A549 (cell line): ENCODE results near the gene ZNF627. TPM values are rescaled to one million over a fixed set of nuclear protein-coding genes. Genes with fewer than 3 reads are reported as not detected.

Experiments used
- ATAC-seq, 2 experiments: fragments of 200-7000 bp in 1 of 2; fragments of >200 bp in 1 of 2; cut with Nextera tagmentation in 1 of 2; cut with Tn5 transposase in 1 of 2; 3 replicates each; pipeline versions ENCODE4 v1.8.0 to v1.9.1; 2018 to 2020; ENCODE audit warnings: mild to moderate bottlenecking in 1 of 2, moderate library complexity in 1 of 2
- CTCF ChIA-PET: fragments of 300-600 bp; sonication (Branson Sonifier 250); formaldehyde crosslinking; extraction: SDS; loops from one replicate; lab custom pipeline; 2021; ENCODE audit warnings: antibody characterized with exemption, inconsistent platforms; lab: Yijun Ruan, JAX
- POLR2A ChIA-PET: fragments of 350-600 bp; formaldehyde crosslinking; extraction: SDS; loops from one replicate; lab custom pipeline; 2021; ENCODE audit warnings: antibody characterized with exemption, inconsistent platforms; lab: Yijun Ruan, JAX
- DNase-seq, 2 experiments: peaks; one replicate each; pipeline versions ENCODE4 v3.0.0 to v3.0.0-alpha.2; 2011 to 2016; ENCODE audit warnings: low read depth in 1 of 2, low spot score in 1 of 2
- FAIRE-seq: peaks from 2 replicates; lab custom pipeline; 2011; peaks lifted over from hg19 to GRCh38; lab: Jason Lieb, UNC
- H3K27ac ChIP-seq, 2 experiments: fragments of >200 bp; sonication (Bioruptor Twin); formaldehyde crosslinking; 3 replicates each; pipeline ENCODE4 v1.5.1; 2016 to 2017
- H3K4me1 ChIP-seq: fragments of >200 bp; sonication (Bioruptor Twin); formaldehyde crosslinking; 3 replicates; pipeline ENCODE4 v1.6.1; 2016
- H3K4me2 ChIP-seq: fragments of >200 bp; sonication (Bioruptor Twin); formaldehyde crosslinking; 3 replicates; pipeline ENCODE4 v1.6.1; 2016
- H3K4me3 ChIP-seq: fragments of >200 bp; sonication (Bioruptor Twin); formaldehyde crosslinking; 3 replicates; pipeline ENCODE4 v1.5.1; 2016
- H3K9me3 ChIP-seq: fragments of >200 bp; sonication (Bioruptor Twin); formaldehyde crosslinking; 3 replicates; pipeline ENCODE4 v1.6.1; 2016
- BCL3 ChIP-seq: fragments of >200 bp; sonication (Bioruptor Twin); formaldehyde crosslinking; IDR thresholded peaks from 3 replicates; pipeline ENCODE4 v1.6.1; 2016
- CEBPB ChIP-seq, 2 experiments: fragments of >200 bp in 1 of 2; sonication (Bioruptor Twin) in 1 of 2; formaldehyde crosslinking in 1 of 2; IDR thresholded peaks; 2 replicates each; pipeline ENCODE4 v1.6.1; 2012 to 2016
- E2F6 ChIP-seq: IDR thresholded peaks from 2 replicates; pipeline ENCODE4 v1.6.1; 2012; ENCODE audit warnings: low read depth, borderline replicate concordance
- EHMT2 ChIP-seq: fragments of 200-600 bp; sonication (generic); IDR thresholded peaks from 2 replicates; pipeline ENCODE4 v1.6.1; 2016; ENCODE audit warnings: antibody characterized with exemption, low read depth, mild to moderate bottlenecking, moderate library complexity
- ELK1 ChIP-seq: fragments of 150-350 bp; IDR thresholded peaks from 2 replicates; pipeline ENCODE4 v1.6.1; 2014; ENCODE audit warnings: low read depth, mild to moderate bottlenecking, low read length
- ESRRA ChIP-seq: fragments of 150-350 bp; IDR thresholded peaks from 2 replicates; pipeline ENCODE4 v1.6.1; 2014; ENCODE audit warnings: mild to moderate bottlenecking, low read length, borderline replicate concordance
- FOSL2 ChIP-seq, 2 experiments: fragments of 450-650 bp in 1 of 2; fragments of >200 bp in 1 of 2; sonication (Bioruptor Twin) in 1 of 2; formaldehyde crosslinking; IDR thresholded peaks; 2 replicates each; pipeline versions ENCODE4 v1.5.0 to v1.6.1; 2016 to 2020; ENCODE audit warnings: mild to moderate bottlenecking in 1 of 2, moderate library complexity in 1 of 2
- FOXS1 ChIP-seq: fragments of 250-450 bp; sonication (Bioruptor Pico); IDR thresholded peaks from 2 replicates; pipeline ENCODE4 v1.5.0; 2020; ENCODE audit warnings: mild to moderate bottlenecking, moderate library complexity
- HDAC2 ChIP-seq: fragments of 200-600 bp; sonication (generic); IDR thresholded peaks from 2 replicates; pipeline ENCODE4 v1.6.1; 2016
- HES2 ChIP-seq: fragments of >200 bp; sonication (Bioruptor Twin); formaldehyde crosslinking; IDR thresholded peaks from 2 replicates; pipeline ENCODE4 v1.6.1; 2016
- HEYL ChIP-seq: fragments of 250-450 bp; sonication (Bioruptor Pico); IDR thresholded peaks from 2 replicates; pipeline ENCODE4 v1.8.0; 2021; ENCODE audit warnings: mild to moderate bottlenecking, moderate library complexity
- HOXA7 ChIP-seq: fragments of 250-450 bp; sonication (Bioruptor Pico); IDR thresholded peaks from 2 replicates; pipeline ENCODE4 v1.5.0; 2020; ENCODE audit warnings: mild to moderate bottlenecking, moderate library complexity
- HOXB5 ChIP-seq: fragments of 250-450 bp; sonication (Bioruptor Pico); IDR thresholded peaks from 2 replicates; pipeline ENCODE4 v1.5.0; 2020; ENCODE audit warnings: mild to moderate bottlenecking, moderate library complexity
- KDM1A ChIP-seq: fragments of 200-600 bp; sonication (generic); IDR thresholded peaks from 2 replicates; pipeline ENCODE4 v1.6.1; 2016; ENCODE audit warnings: low read depth, mild to moderate bottlenecking
- MYC ChIP-seq: IDR thresholded peaks from 2 replicates; pipeline ENCODE4 v1.6.1; 2012; ENCODE audit warnings: mild to moderate bottlenecking, inconsistent platforms, low read length, improper control_type of control experiment, borderline replicate concordance
- NPAS2 ChIP-seq: fragments of 250-450 bp; sonication (Bioruptor Pico); IDR thresholded peaks from 2 replicates; pipeline ENCODE4 v1.8.0; 2022; ENCODE audit warnings: mild to moderate bottlenecking, moderate library complexity, borderline replicate concordance
- NR3C1 ChIP-seq: fragments of >200 bp; sonication (Bioruptor Twin); formaldehyde crosslinking; IDR thresholded peaks from 3 replicates; pipeline ENCODE4 v1.6.1; 2017
- POLR2A ChIP-seq: IDR thresholded peaks from 2 replicates; pipeline ENCODE4 v1.6.1; 2012; ENCODE audit warnings: mild to moderate bottlenecking, low read length
- RAD21 ChIP-seq, 2 experiments: fragments of >200 bp in 1 of 2; sonication (Bioruptor Twin) in 1 of 2; formaldehyde crosslinking in 1 of 2; IDR thresholded peaks in 1 of 2; conservative IDR thresholded peaks in 1 of 2; 2 replicates in 1 of 2; 3 replicates in 1 of 2; pipeline ENCODE4 v1.6.1; 2012 to 2018; ENCODE audit warnings: inconsistent platforms in 1 of 2
- RARB ChIP-seq: fragments of 250-450 bp; sonication (Bioruptor Pico); IDR thresholded peaks from 2 replicates; pipeline ENCODE4 v1.8.0; 2021; ENCODE audit warnings: mild to moderate bottlenecking, moderate library complexity
- RCOR1 ChIP-seq: fragments of 150-350 bp; IDR thresholded peaks from 2 replicates; pipeline ENCODE4 v1.6.1; 2014; ENCODE audit warnings: antibody characterized with exemption, low read length, low read depth
- RFX5 ChIP-seq: fragments of 450-650 bp; IDR thresholded peaks from 2 replicates; pipeline ENCODE4 v1.7.1; 2014; ENCODE audit warnings: antibody characterized with exemption, mild to moderate bottlenecking, moderate library complexity
- RNF2 ChIP-seq: fragments of 200-600 bp; sonication (generic); IDR thresholded peaks from 2 replicates; pipeline ENCODE4 v1.6.1; 2016; ENCODE audit warnings: low read depth, mild to moderate bottlenecking, antibody characterized with exemption, moderate library complexity, borderline replicate concordance
- SMC3 ChIP-seq: fragments of >200 bp; sonication (Bioruptor Twin); formaldehyde crosslinking; IDR thresholded peaks from 3 replicates; pipeline ENCODE4 v1.6.1; 2018; ENCODE audit warnings: inconsistent platforms
- TFCP2L1 ChIP-seq: fragments of 250-450 bp; sonication (Bioruptor Pico); IDR thresholded peaks from 2 replicates; pipeline ENCODE4 v1.5.0; 2021; ENCODE audit warnings: mild to moderate bottlenecking
- ZSCAN20 ChIP-seq: fragments of 250-450 bp; sonication (Bioruptor Pico); IDR thresholded peaks from 2 replicates; pipeline ENCODE4 v1.8.0; 2022; ENCODE audit warnings: mild to moderate bottlenecking, moderate library complexity
- WGBS: methylation state at CpG from one replicate; pipeline ENCODE4 v1.1.6; 2017; ENCODE audit errors: missing lambda C conversion rate; 5-methylcytosine and 5-hydroxymethylcytosine counted together
- polyA plus RNA-seq, 4 experiments: library from polyadenylated mRNA; depleted of rRNA in 3 of 4; stranded (reverse); fragments of >200 nt; fragmentation: RNase III in 1 of 4; extraction: RNeasy Plus Mini Kit Qiagen cat#74134 plus additional on column Dnase treatment in 1 of 4; gene quantifications; 2 replicates in 3 of 4; 3 replicates in 1 of 4; pipeline ENCODE4 v1.2.3, GENCODE V29; 2011 to 2017

ZNF627 gene
- polyA plus RNA-seq, 2 of the 4 experiments (the other 2 are of a cell fraction): 4.5 to 7.5 TPM

GRCh38 chr19:11649941-11650340 lies 52.7 kb downstream of the ZNF627 start:
- ChIA-PET CTCF (no interaction called here), POLR2A (no interaction called here)
- no peaks in the 10 kb centered on the region for H3K4me1 ChIP-seq
- H3K4me2 ChIP-seq: no peak overlapping the region
- H3K4me3 ChIP-seq: no peak overlapping the region
- FAIRE-seq: no peak
- H3K27ac ChIP-seq: no peak overlapping the region
- no peak for DNase-seq
- H3K9me3 ChIP-seq: peaks cover 41% of the 10 kb centered on the region
- ATAC-seq: no peak
- TF ChIP-seq MYC (no peak), HOXB5 (CRISPR knock-in tag) (no peak), CEBPB (IDR thresholded peaks at IDR 0.05) (no peak), TFCP2L1 (no peak), ELK1 (no peak)

GRCh38 chr19:11651062-11651461 lies 53.8 kb downstream of the ZNF627 start:
- no peak for ATAC-seq
- H3K4me2 ChIP-seq: no peak overlapping the region
- no peaks in the 10 kb centered on the region for H3K4me1 ChIP-seq
- no peak overlapping the region for H3K4me3 ChIP-seq
- ChIA-PET POLR2A (no interaction called here), CTCF (no interaction called here)
- no peak for TF ChIP-seq POLR2A
- no peak for TF ChIP-seq FOXS1 (CRISPR knock-in tag)
- TF ChIP-seq RFX5: no peak
- TF ChIP-seq E2F6: no peak
- 90% methylated on average over 4 of the region's 4 CpGs for WGBS
- H3K9me3 ChIP-seq: peaks cover 41% of the 10 kb centered on the region
- no peak for DNase-seq
- H3K27ac ChIP-seq: no peak overlapping the region
- no peak for FAIRE-seq

GRCh38 chr19:11652056-11652455 lies 54.8 kb downstream of the ZNF627 start:
- no peak overlapping the region for H3K4me2 ChIP-seq
- no peak overlapping the region for H3K4me3 ChIP-seq
- H3K4me1 ChIP-seq: no peaks in the 10 kb centered on the region
- peaks cover 42% of the 10 kb centered on the region for H3K9me3 ChIP-seq
- H3K27ac ChIP-seq: no peak overlapping the region
- CTCF ChIA-PET: no interaction called here
- POLR2A ChIA-PET: no interaction called here
- no peak for FAIRE-seq
- WGBS: 94% methylated on average over 2 of the region's 2 CpGs
- ATAC-seq: no peak
- TF ChIP-seq POLR2A: no peak
- no peak for TF ChIP-seq HOXB5 (CRISPR knock-in tag)
- TF ChIP-seq RAD21 (conservative IDR thresholded peaks at IDR 0.05 in 1 of 2, IDR thresholded peaks at IDR 0.05 in 1 of 2): no peak
- no peak for TF ChIP-seq EHMT2
- TF ChIP-seq RNF2: no peak
- TF ChIP-seq NR3C1: no peak
- TF ChIP-seq SMC3: no peak
- no peak for TF ChIP-seq HDAC2
- no peak for TF ChIP-seq FOSL2 (IDR thresholded peaks at IDR 0.05)
- no peak for TF ChIP-seq FOSL2 (CRISPR knock-in tag; IDR thresholded peaks at IDR 0.05)
- no peak for TF ChIP-seq ESRRA
- TF ChIP-seq KDM1A: no peak
- no peak for TF ChIP-seq HES2
- no peak for TF ChIP-seq RARB
- TF ChIP-seq RCOR1: no peak
- TF ChIP-seq HOXA7: no peak
- no peak for TF ChIP-seq ZSCAN20 (CRISPR knock-in tag)
- no peak for TF ChIP-seq BCL3
- no peak for TF ChIP-seq NPAS2
- TF ChIP-seq HEYL (CRISPR knock-in tag): no peak
- no peak for DNase-seq
